SK-N-SH treated with all-trans-retinoic acid at 6 μM for 48 hours (cell line): ENCODE data around the gene SSTR5.

Source experiments
- ATAC-seq: fragments of 200-7000 bp; cut with Tn5 transposase; 3 replicates; pipeline ENCODE4 v1.9.1; 2020; ENCODE audit warnings: mild to moderate bottlenecking, moderate library complexity
- ARNTL ChIP-seq: fragments of 450-650 bp; formaldehyde crosslinking; IDR thresholded peaks from 2 replicates; pipeline ENCODE4 v1.5.0; 2020; ENCODE audit warnings: low read depth, mild to moderate bottlenecking, moderate library complexity, borderline replicate concordance
- BACH2 ChIP-seq: fragments of 250-450 bp; sonication (Bioruptor Pico); IDR thresholded peaks from 2 replicates; pipeline ENCODE4 v1.9.0; 2021; ENCODE audit warnings: mild to moderate bottlenecking, borderline replicate concordance
- CSDC2 ChIP-seq: fragments of 250-450 bp; sonication (Bioruptor Pico); IDR thresholded peaks from 2 replicates; pipeline ENCODE4 v1.5.0; 2020; ENCODE audit warnings: mild to moderate bottlenecking, moderate library complexity
- ESRRG ChIP-seq: fragments of 250-450 bp; sonication (Bioruptor Pico); IDR thresholded peaks from 2 replicates; pipeline ENCODE4 v1.6.1; 2021; ENCODE audit warnings: mild to moderate bottlenecking
- GLIS3 ChIP-seq: fragments of 250-450 bp; sonication (Bioruptor Pico); IDR thresholded peaks from 2 replicates; pipeline ENCODE4 v1.5.0; 2020; ENCODE audit warnings: mild to moderate bottlenecking, moderate library complexity
- ISL1 ChIP-seq: fragments of 250-450 bp; sonication (Bioruptor Pico); IDR thresholded peaks from 2 replicates; pipeline ENCODE4 v2.1.2; 2022; ENCODE audit warnings: mild to moderate bottlenecking, moderate library complexity
- OSR1 ChIP-seq: fragments of 250-450 bp; sonication (Bioruptor Pico); IDR thresholded peaks from 2 replicates; pipeline ENCODE4 v1.8.0; 2022; ENCODE audit warnings: moderate library complexity, mild to moderate bottlenecking, inconsistent platforms
- PPARA ChIP-seq: fragments of 250-450 bp; sonication (Bioruptor Pico); IDR thresholded peaks from 2 replicates; pipeline ENCODE4 v1.5.0; 2020; ENCODE audit warnings: mild to moderate bottlenecking, borderline replicate concordance
- RARB ChIP-seq: fragments of 250-450 bp; sonication (Bioruptor Pico); IDR thresholded peaks from 2 replicates; pipeline ENCODE4 v1.8.0; 2021; ENCODE audit warnings: mild to moderate bottlenecking, moderate library complexity
- SNAI2 ChIP-seq: fragments of 250-450 bp; sonication (Bioruptor Pico); IDR thresholded peaks from 2 replicates; pipeline ENCODE4 v1.5.0; 2020; ENCODE audit warnings: mild to moderate bottlenecking, moderate library complexity
- TCF4 ChIP-seq: fragments of 250-450 bp; sonication (Bioruptor Pico); IDR thresholded peaks from 2 replicates; pipeline ENCODE4 v1.8.0; 2021; ENCODE audit warnings: mild to moderate bottlenecking, moderate library complexity, borderline replicate concordance
- TOX ChIP-seq: fragments of 250-450 bp; sonication (Bioruptor Pico); IDR thresholded peaks from 2 replicates; pipeline ENCODE4 v1.8.0; 2021; ENCODE audit warnings: mild to moderate bottlenecking, moderate library complexity, borderline replicate concordance
- ZC3H10 ChIP-seq: fragments of 250-450 bp; sonication (Bioruptor Pico); IDR thresholded peaks from 2 replicates; pipeline ENCODE4 v1.5.1; 2021; ENCODE audit warnings: mild to moderate bottlenecking, moderate library complexity
- ZFP3 ChIP-seq: fragments of 250-450 bp; sonication (Bioruptor Pico); IDR thresholded peaks from 2 replicates; pipeline ENCODE4 v1.5.0; 2020; ENCODE audit warnings: mild to moderate bottlenecking, moderate library complexity
- ZFP30 ChIP-seq: fragments of 450-650 bp; formaldehyde crosslinking; IDR thresholded peaks from 2 replicates; pipeline ENCODE4 v1.5.0; 2022; ENCODE audit warnings: mild to moderate bottlenecking, moderate library complexity
- ZNF565 ChIP-seq: fragments of 450-650 bp; formaldehyde crosslinking; conservative IDR thresholded peaks from 2 replicates; pipeline ENCODE4 v1.5.0; 2020; ENCODE audit warnings: low read depth, mild to moderate bottlenecking, moderate library complexity
- ZNF70 ChIP-seq: fragments of 450-650 bp; formaldehyde crosslinking; IDR thresholded peaks from 2 replicates; pipeline ENCODE4 v1.5.0; 2020; ENCODE audit warnings: mild to moderate bottlenecking, moderate library complexity
- ZNF8 ChIP-seq: fragments of 450-650 bp; formaldehyde crosslinking; IDR thresholded peaks from 2 replicates; pipeline ENCODE4 v1.5.0; 2020; ENCODE audit warnings: mild to moderate bottlenecking, moderate library complexity
- TF ChIP-seq, protein P1 (sequence below): fragments of 250-450 bp; sonication (Bioruptor Pico); IDR thresholded peaks from 2 replicates; pipeline ENCODE4 v1.8.0; 2021; ENCODE audit warnings: low read depth, mild to moderate bottlenecking, moderate library complexity, borderline replicate concordance
- TF ChIP-seq, protein P2 (sequence below): fragments of 250-450 bp; sonication (Bioruptor Pico); IDR thresholded peaks from 2 replicates; pipeline ENCODE4 v1.8.0; 2020; ENCODE audit warnings: mild to moderate bottlenecking, moderate library complexity, borderline replicate concordance
- TF ChIP-seq, protein P3 (sequence below): fragments of 250-450 bp; sonication (Bioruptor Pico); IDR thresholded peaks from 2 replicates; pipeline ENCODE4 v1.5.1; 2021; ENCODE audit warnings: mild to moderate bottlenecking, moderate library complexity
- TF ChIP-seq, protein P4 (sequence below): fragments of 250-450 bp; sonication (Bioruptor Pico); IDR thresholded peaks from 2 replicates; pipeline ENCODE4 v1.5.0; 2020; ENCODE audit warnings: mild to moderate bottlenecking, moderate library complexity

SSTR5 gene

DNA sequence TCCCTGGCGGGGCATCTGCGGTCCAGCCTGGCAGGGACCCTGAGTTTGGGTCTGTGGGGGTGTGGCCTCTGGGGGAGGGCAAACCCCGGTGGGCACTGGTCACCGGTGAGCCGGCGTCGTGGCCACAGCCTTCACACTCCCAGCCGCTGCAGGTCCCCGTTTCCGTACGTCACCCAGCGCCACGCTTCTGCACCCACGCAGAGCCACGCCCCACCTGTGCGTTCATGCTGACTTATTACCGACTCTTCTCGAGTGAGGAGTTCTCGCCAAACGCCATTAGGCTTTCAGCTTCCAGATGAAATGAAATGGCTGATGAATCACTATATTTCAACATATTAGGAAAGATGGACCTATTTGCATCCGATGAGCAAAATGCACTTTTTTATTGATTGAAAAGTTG lies 8.8 kb upstream of the SSTR5 start (continued):
- TF ChIP-seq ZNF70 (no peak), ARNTL (CRISPR knock-in tag) (no peak)

DNA sequence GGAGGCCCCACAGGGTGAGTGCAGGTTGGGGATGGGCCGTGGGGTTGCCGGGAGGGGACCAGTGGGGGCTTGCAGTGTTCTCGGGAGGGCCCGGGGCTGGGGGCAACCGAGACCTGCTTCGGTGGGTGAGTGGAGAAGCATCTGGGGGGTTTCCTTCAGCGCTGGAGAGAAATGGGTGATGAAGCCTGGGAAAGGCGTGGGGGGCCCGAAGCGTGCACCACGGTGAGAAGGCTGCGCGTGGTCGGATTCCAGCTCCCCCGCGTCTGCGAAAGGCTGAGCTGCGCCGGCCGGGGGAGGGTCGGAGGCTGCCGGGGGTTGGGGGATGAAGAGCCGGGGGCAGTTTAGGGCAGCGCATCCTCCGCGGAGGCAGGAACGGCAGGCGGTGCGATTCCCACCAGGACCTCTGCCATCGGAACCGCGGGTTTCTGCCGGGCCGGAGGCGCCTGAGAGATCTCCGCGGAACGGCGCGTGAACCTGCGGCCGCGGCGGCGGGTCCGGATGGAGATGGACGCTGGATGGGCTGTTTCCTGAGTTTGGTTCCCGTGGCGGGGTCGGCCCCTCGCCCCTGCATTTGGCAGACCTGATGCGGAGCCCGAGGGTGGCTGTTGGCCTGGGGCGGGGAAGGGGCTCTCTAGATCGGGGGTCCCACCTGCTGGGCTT lies 6.9 kb upstream of the SSTR5 start:
- TF ChIP-seq ZFP3 (CRISPR knock-in tag) (no peak), TCF4 (CRISPR knock-in tag) (no peak), ARNTL (CRISPR knock-in tag) (no peak), ISL1 (CRISPR knock-in tag) (no peak), RARB (no peak), ZNF70 (no peak), BACH2 (CRISPR knock-in tag) (no peak), PPARA (no peak), CSDC2 (CRISPR knock-in tag) (no peak), ZNF8 (no peak), OSR1 (CRISPR knock-in tag) (no peak), SNAI2 (CRISPR knock-in tag) (no peak), TOX (CRISPR knock-in tag) (no peak), ESRRG (CRISPR knock-in tag) (no peak), ZC3H10 (CRISPR knock-in tag) (no peak), ZNF565 (CRISPR knock-in tag) (no peak)
- TF ChIP-seq, protein P1, sequence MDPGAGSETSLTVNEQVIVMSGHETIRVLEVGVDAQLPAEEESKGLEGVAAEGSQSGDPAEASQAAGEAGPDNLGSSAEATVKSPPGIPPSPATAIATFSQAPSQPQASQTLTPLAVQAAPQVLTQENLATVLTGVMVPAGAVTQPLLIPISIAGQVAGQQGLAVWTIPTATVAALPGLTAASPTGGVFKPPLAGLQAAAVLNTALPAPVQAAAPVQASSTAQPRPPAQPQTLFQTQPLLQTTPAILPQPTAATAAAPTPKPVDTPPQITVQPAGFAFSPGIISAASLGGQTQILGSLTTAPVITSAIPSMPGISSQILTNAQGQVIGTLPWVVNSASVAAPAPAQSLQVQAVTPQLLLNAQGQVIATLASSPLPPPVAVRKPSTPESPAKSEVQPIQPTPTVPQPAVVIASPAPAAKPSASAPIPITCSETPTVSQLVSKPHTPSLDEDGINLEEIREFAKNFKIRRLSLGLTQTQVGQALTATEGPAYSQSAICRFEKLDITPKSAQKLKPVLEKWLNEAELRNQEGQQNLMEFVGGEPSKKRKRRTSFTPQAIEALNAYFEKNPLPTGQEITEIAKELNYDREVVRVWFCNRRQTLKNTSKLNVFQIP: no peak
- TF ChIP-seq, protein P2, sequence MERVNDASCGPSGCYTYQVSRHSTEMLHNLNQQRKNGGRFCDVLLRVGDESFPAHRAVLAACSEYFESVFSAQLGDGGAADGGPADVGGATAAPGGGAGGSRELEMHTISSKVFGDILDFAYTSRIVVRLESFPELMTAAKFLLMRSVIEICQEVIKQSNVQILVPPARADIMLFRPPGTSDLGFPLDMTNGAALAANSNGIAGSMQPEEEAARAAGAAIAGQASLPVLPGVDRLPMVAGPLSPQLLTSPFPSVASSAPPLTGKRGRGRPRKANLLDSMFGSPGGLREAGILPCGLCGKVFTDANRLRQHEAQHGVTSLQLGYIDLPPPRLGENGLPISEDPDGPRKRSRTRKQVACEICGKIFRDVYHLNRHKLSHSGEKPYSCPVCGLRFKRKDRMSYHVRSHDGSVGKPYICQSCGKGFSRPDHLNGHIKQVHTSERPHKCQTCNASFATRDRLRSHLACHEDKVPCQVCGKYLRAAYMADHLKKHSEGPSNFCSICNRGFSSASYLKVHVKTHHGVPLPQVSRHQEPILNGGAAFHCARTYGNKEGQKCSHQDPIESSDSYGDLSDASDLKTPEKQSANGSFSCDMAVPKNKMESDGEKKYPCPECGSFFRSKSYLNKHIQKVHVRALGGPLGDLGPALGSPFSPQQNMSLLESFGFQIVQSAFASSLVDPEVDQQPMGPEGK (CRISPR knock-in tag): no peak
- TF ChIP-seq, protein P3, sequence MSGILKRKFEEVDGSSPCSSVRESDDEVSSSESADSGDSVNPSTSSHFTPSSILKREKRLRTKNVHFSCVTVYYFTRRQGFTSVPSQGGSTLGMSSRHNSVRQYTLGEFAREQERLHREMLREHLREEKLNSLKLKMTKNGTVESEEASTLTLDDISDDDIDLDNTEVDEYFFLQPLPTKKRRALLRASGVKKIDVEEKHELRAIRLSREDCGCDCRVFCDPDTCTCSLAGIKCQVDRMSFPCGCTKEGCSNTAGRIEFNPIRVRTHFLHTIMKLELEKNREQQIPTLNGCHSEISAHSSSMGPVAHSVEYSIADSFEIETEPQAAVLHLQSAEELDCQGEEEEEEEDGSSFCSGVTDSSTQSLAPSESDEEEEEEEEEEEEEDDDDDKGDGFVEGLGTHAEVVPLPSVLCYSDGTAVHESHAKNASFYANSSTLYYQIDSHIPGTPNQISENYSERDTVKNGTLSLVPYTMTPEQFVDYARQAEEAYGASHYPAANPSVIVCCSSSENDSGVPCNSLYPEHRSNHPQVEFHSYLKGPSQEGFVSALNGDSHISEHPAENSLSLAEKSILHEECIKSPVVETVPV (CRISPR knock-in tag): no peak
- TF ChIP-seq, protein P4, sequence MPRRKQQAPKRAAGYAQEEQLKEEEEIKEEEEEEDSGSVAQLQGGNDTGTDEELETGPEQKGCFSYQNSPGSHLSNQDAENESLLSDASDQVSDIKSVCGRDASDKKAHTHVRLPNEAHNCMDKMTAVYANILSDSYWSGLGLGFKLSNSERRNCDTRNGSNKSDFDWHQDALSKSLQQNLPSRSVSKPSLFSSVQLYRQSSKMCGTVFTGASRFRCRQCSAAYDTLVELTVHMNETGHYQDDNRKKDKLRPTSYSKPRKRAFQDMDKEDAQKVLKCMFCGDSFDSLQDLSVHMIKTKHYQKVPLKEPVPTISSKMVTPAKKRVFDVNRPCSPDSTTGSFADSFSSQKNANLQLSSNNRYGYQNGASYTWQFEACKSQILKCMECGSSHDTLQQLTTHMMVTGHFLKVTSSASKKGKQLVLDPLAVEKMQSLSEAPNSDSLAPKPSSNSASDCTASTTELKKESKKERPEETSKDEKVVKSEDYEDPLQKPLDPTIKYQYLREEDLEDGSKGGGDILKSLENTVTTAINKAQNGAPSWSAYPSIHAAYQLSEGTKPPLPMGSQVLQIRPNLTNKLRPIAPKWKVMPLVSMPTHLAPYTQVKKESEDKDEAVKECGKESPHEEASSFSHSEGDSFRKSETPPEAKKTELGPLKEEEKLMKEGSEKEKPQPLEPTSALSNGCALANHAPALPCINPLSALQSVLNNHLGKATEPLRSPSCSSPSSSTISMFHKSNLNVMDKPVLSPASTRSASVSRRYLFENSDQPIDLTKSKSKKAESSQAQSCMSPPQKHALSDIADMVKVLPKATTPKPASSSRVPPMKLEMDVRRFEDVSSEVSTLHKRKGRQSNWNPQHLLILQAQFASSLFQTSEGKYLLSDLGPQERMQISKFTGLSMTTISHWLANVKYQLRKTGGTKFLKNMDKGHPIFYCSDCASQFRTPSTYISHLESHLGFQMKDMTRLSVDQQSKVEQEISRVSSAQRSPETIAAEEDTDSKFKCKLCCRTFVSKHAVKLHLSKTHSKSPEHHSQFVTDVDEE (CRISPR knock-in tag): no peak
- no peak for ATAC-seq

DNA sequence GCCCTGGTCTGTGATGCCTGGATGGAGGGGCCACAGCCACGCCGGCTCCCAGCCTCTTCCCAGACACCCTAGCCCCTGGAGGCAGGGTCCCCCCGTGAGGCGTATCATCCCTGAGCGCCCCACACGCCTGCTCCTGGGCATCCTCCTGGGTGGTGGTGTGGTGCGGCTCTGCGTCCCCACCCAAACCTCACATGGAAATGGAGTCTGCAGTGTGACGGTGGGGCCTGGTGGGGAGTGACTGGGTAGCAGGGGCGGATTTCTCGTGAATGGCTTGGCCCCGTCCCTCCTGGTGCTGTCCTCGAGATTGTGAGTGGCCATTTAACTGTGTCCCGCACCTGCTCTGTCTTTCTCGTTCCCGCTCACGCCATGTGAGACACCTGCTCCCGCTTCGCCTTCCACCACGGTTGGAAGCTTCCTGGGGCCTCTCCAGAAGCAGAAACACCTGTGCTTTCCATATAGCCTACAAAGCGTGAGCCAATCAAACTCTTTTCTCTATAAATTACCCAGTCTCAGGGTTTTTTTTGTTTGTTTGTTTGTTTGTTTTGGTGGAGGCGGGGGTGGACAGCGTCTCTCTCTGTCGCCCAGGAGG lies 5.9 kb upstream of the SSTR5 start:
- ATAC-seq: no peak
- no peak for TF ChIP-seq ESRRG (CRISPR knock-in tag)
- no peak for TF ChIP-seq RARB
- TF ChIP-seq ZC3H10 (CRISPR knock-in tag): no peak
- no peak for TF ChIP-seq ZFP30 (CRISPR knock-in tag)
- no peak for TF ChIP-seq OSR1 (CRISPR knock-in tag)
- TF ChIP-seq, protein P2 (CRISPR knock-in tag): no peak
- TF ChIP-seq BACH2 (CRISPR knock-in tag): no peak
- no peak for TF ChIP-seq PPARA
- no peak for TF ChIP-seq GLIS3 (CRISPR knock-in tag)
- TF ChIP-seq CSDC2 (CRISPR knock-in tag): no peak
- TF ChIP-seq, protein P3 (CRISPR knock-in tag): no peak
- no peak for TF ChIP-seq ARNTL (CRISPR knock-in tag)
- no peak for TF ChIP-seq ZNF8
- no peak for TF ChIP-seq ZFP3 (CRISPR knock-in tag)
- TF ChIP-seq ISL1 (CRISPR knock-in tag): no peak
- TF ChIP-seq, protein P4 (CRISPR knock-in tag): no peak
- no peak for TF ChIP-seq ZNF565 (CRISPR knock-in tag)
